Left forelimb (tissue), 1 donor: Measurements from ENCODE around the gene CBFA2T3.
A peak's percentile ranks its signal among the peaks of the same experiment; 100 is the strongest.

Experiments
- DNase-seq: peaks from one replicate; pipeline ENCODE4 v3.0.0-alpha.2; 2018; ENCODE audit warnings: low spot score

Gene CBFA2T3

DNA sequence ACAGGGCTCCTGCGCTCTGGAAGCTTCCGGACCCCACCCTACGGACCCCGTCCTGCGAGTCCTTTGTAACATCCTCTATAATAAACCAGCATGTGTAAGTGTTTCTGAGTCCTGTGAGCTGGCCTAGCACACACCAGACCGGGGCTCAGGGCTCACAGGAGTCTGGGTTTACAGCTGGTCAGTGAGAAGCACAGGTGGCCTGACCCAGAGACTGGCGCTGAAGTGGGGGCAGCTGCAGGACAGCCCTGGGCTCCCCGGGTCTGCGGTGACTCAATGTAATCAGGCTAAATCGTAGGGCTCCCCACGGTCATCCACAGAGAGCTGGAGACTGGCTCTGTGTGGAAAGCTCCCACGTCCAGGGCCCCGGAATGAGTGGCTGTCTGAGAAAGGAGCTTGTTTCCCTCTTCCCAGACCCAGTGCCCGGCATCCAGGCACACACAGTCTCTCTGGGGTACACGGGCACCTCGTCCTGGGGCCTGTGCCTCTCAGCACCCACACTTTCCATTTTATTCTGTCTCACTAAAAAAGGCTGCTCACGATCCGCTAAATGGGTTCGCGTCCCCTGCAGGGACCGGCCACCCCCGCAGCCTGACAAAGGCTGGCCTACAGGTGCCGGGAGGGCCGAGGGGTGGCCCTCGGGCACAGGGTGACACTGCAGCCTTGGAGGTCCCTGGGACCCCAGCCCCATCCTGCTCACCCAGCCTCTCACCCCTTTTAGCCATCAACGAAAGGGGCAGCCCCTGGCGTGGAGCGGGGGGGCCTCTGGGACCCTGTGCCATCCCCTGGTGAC is 18.9 kb upstream of the CBFA2T3 start:
- no peak for DNase-seq

DNA sequence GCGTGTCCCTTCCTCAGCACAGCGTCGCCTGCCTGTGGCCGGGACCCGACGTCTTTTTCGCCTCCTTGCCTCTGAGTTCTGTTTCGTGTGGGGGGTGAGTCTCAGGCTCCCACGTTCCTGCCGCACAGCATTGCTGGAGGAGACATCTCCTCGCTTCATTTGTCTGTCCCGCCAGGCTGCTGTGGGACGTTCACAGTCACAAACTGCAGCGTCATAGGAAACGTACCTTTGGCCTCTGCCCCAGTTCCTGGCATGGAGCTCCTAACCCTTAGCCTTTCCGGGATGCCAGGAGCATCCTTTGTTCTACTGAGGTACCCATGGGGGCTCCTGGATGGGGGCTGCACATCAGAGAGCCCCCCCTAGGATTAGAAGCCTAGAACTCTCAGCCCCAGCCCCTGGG is 18.2 kb upstream of the CBFA2T3 start:
- DNase-seq: no peak

DNA sequence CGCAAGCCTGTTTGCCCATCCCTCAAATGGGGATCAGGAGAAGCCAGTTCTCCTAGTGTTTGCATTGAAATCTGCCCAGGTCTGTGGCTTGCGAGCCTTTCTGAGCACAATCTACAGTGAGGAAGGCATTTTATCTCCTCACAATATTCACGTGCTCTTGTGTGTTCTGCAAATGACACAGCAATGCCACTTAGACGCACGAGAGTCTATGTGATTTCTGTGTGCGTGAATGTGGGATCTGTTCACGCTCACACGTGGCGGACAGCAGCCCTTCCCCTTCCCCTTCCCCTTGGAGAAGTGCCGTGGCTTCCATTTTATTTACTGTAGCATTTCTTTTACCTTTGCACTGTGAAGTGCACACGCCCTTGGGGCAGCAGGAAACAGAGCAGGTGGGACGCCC is 17.7 kb upstream of the CBFA2T3 start:
- no peak for DNase-seq

DNA sequence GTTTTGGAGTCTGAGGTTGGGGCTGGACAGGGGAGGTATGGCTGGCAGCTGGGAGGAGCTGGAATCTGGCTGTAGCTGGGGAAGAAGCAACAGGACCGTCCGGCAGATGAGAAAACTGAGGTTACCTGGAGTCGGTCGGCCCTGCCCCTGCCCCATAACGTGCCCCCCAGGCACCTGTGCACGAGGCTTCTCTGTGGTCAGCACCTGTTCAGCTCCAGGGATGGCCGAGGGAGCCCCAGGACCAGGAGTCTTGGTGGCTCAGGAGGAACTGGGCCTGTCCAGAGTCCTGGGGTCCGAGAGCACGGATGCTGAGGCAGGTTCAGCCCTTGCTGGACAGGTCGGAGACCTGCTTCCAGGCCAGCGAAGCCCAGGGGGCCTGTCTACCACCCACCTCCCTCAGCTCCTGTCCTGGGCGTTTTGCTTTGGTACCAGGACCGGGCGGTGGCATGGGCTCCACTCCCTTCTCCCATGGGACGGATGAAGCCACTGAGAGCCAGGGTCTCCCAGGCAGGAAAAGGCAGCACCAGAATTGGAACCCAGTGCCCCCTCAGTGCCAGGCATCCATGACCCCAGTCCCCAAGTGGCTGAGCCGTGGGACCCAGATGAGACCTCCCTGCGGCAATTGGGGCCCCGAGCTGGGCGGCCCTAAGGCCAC is 17.1 kb upstream of the CBFA2T3 start:
- DNase-seq: no peak

DNA sequence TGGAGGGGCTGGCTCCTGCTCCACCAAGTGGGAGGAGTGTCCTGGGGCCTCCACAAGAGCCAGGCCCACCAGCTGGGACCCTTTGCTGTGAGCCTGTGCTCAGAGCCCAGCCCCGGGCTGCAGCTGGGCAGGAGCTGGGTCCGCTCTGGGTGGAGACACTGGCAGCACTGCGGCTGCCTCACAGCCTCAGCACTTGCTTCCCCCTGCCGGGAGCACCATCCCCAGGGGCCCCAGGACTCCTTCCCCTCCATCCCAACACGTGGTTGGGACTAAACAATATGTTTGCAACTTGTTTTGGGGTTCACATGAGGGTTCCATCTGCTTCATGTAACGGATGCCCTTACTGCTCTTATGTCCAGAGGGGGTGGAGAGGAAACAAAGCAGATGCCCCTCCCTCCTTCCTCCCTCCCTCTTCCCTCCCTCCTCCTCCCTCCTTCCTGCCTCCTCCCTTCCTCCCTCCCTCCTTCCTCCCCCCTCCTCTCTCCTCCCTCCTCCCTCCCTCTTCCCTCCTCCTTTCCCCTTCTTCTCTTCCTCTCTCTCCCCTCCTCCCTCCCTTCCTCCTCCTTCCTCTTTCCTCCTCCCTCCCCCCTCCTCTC is 16.3 kb upstream of the CBFA2T3 start:
- DNase-seq: peak; percentile 77

DNA sequence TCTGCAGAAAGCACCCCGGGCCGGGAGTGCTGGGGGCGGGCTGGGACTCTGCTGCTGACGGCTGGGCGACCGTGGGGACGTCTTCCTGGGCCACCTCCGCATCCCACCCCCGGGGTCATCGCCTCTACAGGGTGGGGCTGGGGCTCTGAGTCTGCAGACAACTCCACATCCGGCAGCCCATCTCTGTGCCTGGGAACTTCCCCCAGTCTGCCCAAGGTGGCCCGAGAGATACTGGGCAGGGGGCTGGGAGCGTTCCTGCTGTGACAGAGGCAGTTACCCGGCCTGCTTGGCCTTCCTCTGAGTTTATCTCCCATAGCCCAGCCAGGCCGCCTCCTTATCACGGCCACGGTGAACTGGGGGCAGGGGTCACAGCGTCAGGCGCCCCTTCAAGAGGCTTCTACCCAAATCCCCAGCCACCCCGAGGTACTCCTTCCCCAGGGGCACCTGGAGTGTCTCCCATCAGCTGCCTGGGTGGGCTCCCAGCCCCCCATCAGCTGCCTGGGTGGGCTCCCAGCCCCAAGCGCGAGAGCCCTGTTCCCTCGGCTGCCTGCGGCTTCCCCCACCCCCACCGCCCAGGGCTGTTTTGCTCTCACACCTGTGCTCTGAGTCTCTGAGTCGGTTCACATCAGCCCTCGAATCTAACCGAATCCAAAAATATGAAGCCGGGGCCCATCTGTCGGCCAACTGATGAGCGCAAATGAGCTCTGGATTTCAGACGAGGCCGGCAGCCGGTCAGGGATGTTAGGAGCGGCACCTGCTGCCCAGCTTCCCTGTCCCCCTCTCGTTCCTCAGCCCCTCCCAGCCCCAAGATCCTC is 15.6 kb upstream of the CBFA2T3 start:
- DNase-seq: no peak

DNA sequence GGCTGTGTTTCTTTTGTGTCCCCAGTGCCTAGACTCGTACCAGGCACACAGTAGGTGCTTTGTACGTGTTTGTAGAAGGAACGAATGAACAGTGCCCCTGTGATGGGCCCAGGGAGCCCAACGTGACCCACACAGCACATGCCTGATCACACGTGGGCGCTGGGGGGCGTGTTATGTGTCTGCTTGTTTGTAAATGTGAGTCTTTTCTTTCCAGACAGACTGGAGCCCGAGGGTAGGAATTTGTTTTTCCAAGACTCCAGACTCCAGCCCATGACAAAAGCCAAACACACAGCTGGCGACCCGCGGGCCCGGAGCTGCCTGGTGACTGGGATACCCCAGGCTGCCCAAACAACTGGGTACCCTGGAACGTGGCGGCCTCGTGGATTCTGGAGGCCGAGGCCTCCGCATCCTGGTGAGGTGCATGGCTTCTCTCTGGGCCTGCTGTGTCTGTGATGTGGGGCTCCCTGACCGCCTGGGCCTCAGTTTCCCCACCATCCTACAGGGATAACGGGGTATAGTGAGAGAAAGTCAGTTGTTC is 14.9 kb upstream of the CBFA2T3 start:
- DNase-seq: no peak

DNA sequence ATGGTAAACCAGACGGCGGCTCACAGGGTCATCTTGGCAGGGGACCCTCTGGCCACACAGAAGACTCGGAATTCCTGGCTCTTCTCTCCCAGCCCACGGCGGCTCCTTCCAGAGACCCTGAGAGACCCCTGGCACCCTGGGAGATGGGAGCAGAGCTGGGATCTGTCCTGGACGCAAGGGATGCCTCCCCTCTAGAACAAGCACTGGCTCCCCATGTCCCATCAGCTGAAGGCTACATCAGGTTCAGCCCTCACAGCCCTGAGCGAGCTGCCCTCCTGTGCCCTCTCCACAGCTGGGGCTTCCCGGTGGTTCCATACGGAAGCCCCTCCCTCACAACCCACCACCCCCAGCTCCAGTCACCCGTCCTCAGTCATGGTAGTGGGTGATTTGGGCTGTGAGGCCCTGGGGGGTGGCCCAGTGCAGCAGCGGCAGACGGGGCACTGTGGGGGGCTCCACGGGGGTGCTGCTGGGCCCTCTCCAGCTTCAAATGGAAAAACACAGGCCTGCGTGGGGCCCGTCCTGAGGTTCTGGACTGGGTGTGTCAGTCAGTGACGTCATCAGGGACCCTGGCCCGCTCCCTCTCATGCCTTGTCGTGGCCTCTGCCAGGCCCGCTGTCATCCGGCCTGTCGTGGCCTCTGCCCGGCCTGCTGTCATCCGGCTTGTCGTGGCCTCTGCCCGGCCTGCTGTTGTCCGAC is 13.0 kb upstream of the CBFA2T3 start:
- DNase-seq: no peak

DNA sequence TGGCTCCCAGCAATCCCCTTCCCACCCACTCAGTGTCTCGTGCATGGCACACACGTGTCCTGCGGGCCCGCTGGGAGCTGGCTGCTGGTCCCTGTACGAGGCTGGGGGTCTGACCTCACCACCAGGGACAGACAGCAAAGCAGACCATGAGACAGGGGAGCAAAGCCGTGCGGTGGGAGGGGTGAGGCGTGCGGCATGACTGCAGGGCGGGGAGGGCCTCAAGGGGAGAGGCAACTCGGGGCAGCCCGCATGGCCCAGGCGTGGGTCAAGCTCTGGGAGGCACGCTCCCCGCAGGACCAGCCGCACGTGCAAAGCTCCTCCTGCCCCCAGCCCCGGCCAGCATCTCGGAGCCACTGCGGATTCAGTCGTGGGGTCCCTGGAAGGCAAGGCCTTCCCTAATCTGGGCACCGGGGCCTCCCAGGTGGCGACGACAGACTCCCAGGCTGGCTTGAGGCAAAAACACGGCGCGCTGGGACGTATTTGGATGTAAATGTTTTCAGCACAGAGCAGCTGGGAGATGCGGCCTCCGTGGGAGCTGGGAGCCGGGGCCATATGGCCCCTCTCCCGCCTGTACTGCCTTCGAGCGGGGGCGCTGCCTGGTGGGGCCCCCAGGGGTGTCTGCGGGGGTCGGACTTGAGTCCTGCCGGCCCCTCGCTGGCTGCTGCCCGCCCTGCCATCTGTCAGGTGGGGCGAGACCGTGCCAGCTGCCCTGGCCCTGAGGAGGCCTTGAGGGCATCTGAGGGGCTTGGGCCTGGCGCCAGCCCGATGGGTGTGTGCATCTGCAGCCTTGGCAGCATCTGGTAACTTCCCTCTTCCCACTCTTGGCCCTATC is 12.2 kb upstream of the CBFA2T3 start:
- DNase-seq: no peak

DNA sequence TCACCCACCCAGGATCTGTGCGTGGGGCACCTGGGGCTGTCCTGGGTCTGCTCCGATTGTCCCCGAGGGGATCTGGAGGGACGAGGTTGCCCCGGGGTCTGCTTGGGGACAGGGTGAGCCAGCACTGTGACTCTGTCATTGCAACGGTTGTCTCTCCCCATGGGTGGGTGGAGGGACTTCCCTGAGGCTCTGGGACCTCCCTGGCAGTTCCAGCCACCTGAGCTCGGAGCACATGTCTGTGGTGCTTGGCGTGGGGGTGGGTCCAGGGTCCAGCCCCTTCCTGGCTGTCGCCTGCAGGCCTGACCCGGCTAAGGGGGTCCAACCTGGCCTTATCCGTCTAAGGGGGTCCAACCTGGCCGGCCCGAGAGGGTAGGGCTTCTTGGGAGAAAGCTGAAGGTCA is 8.5 kb upstream of the CBFA2T3 start:
- no peak for DNase-seq

DNA sequence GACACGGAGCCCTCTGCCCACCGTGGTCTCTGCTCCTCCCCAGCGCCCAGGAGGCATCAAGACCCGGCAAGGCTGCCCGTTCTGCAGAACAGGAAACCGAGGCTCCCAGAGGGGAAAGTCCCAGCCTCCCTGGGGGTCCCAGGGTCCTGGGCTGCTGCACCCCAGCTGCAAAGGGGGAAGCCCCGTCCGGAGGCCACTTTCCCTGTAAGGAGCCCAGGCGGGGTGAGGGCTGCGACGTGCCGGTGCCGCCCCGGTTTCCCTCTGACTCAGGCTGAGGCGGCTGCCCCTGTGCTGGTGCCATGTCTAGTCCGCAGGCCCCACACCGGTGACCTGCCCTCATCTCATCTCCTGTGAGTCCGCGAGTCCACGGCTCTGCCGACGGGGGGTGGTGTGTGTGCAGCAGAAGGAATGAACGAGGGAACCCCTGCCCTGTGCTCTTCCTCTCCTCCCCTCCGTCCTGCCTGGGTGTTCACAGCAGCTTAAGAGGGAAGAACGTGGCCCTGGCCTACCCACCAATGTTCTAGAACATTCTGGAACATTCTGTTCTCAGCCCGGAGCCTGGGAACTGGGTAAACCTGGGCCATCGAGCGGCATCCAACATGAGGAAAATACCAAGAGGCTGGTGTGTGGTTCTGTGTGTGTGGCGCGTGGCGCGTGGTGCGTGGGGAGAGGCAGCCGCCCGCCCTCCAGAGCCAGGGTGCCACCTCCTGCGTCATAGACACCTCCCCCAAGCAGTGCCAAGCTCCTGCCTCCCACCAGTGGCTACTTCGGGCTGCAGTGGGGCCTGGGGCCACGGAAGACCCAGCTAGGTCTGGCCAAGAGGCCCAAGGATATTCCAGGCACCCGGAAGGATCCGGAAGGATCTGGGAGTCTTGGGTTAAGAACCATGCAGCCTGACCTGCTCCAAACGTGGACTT is 7.0 kb upstream of the CBFA2T3 start:
- no peak for DNase-seq

DNA sequence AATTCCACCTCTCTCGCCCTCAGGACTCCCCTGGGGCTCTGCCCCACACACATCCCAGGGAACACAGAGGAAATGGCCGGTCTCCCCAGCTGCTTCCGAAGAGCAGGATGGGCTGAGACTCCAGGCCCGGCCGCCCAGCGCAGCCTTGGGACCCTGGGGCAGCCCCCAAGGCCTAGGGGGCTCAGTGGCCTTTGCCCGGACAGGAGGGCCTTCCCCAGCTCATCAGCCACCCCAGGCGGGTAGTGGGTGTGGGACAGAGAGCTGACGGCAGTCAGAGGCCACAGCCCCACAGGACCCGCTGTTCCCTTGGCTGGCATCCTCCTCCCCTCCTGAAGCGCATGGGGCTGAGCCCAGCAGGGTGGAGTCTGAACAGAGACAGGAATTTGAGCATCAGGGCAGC is 6.2 kb upstream of the CBFA2T3 start:
- DNase-seq: no peak

DNA sequence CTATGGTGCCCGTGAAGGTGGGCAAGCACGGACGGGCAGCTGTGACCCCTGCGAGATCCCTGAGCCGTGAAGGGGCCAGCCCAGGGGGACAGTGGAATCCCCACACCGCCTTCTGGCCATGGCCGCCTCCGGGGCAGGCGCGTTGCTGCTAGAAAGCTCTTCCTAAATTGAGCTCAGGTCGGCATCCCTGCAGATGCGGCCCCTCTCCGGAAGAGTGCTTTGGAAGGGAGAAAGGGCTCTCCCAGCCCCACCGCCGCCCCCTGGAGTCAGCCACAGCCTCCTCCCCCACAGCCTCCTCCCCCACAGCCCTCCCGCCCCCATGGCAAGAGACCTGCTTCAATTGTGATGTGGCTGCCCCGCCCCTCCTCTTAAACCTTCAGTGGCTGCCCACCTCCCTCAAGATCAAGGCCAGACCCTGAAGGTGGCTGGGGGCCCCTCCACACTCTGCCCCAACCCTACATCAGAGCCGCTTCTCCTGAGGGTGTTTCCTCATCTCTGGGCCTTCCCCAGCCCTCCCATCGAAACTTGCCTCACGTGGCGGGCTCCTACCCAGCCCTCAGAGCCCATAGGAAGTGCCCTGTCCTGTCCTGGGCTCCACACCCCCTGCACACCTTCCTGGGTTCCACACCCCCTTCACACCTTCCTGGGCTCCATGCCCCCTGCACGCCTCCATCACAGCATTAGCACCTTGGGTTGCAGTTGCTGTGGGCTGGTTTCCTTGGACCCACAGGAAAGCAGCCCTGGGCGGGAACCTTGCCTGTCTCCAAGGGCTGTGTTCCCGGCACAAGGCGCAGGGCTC is 5.5 kb upstream of the CBFA2T3 start:
- no peak for DNase-seq

DNA sequence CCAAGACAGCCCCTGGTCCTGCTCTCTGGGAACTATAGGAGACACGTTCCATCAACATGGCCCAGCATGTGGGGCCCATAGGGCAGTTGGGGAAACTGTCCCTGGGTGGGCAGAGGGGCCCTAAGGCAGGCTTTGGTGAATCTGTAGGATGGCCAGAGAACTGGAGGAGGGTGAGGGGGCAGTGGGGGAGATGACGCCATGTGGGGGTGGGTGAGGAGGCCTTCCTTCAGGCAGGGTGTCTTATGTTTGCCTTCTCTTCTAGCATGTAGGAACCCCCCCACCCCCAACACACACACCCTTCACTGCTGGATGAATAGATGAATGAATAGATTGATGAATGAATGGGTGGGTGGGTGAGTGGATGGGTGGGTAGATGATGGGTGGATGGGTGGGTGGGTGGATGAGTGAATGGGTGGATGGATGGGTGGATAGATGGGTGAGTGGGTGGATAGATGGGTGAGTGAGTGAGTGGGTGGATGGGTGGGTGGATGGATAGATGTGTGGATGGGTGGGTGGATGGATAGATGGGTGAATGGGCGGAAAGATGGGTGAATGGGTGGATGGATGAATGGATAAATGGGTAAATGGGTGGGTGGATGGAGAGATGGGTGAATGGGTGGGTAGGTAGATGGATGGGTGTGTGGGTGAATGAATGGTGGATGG is 2.5 kb upstream of the CBFA2T3 start:
- no peak for DNase-seq

DNA sequence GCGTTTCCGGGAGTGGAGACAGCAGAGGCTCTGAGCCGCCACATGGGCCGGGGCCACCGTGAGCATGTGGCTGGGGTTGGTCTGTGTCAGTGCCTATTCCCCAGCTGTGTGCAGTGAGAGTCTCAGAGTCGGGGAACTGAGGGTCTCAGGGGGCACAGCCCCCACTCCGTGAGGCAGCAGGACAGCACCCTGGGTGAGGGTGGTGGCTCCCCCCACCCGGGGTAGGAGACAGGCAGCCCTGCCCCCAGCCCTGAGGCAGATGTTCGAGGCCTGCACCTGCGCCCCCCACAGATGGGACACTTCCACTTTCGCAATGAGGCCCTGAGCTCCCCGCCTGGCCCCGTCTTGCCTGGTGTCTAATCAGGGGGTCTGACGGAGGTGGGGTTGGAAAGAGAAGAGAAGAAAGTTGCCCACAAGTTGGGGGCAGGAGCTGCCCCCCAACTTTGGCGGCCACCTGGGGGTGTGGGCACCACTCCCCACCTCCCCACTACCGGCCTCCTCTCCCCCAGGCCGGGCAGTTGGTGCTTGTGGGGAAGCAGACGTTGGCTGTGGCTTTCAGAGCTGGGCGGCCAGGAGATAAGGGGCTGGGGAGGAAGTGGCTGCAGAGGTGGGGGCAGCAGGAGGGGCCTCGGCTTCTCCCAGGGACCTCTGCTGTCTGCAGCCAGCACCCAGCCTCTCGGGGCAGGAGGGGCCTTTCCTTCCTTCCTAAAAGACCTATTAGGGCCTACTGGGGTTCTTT is 1.8 kb upstream of the CBFA2T3 start:
- DNase-seq: no peak

DNA sequence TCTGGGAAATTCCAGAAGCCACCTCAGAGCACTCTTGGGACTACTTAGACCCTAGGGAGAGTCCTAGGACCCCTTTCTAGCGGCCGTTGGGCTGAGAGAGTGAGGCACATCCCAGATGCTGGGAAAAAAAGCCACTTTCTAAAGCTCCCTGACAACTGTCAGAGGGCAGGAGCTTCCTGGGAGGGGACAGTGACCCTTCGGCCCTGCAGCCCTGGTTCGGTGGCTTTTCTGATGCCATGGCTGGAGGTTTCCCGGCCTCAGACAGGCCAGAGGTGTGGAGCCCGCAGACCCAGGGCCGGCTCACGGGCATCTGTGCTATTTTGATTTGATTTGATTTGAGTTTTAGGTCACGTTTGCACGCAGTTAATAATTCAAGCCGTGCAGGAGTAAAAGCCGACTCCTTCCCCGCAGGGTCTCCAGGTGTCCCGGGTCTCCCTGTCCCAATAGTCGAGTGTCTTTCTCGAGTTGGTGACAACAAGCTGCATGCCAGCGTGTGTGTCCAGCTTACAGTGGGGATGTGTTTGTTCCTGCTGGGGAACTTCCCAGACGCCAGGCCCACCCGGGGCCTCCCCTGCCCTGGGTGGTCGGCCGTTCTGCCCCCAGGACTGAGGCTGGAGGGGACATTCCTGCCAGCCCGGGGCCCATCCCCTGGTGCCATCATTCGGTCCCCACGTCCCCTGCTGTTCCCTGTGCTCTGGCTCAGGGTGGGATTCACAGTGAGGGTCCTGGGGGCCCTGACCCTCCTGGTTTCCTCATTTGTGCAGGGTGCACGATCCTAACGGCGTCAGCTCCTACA is 1.0 kb upstream of the CBFA2T3 start:
- DNase-seq: no peak
